B cell (primary cell): ENCODE results near the gene P2RY6. TPM values are rescaled to one million over a fixed set of nuclear protein-coding genes. Genes with fewer than 3 reads are reported as not detected.

Source experiments
- ATAC-seq: fragments of 200-7000 bp; cut with Tn5 transposase; one replicate; pipeline ENCODE4 v1.10.0; 2021; ENCODE audit warnings: low read depth, mild to moderate bottlenecking, moderate number of reproducible peaks, moderate library complexity
- CTCF ChIA-PET: fragments of 350-600 bp; sonication (Branson Sonifier 250); formaldehyde crosslinking; loops from one replicate; lab custom pipeline; 2021; ENCODE audit warnings: antibody characterized with exemption, inconsistent platforms; lab: Charles Lee
- POLR2A ChIA-PET: fragments of 350-600 bp; sonication (Branson Sonifier 250); formaldehyde crosslinking; loops from one replicate; lab custom pipeline; 2021; ENCODE audit warnings: antibody characterized with exemption; lab: Charles Lee
- DNase-seq: peaks from one replicate; pipeline ENCODE4 v3.0.0; 2013
- H2AFZ ChIP-seq: 2 replicates; pipeline ENCODE4 v1.6.1; 2012; ENCODE audit warnings: mild to moderate bottlenecking, low read depth, low read length; ENCODE audit not compliant: insufficient read depth, poor library complexity, severe bottlenecking
- H3K27ac ChIP-seq, 2 donors: 1 replicate in 1 of 2; 2 replicates in 1 of 2; pipeline ENCODE4 v1.5.1; 2012 to 2013; ENCODE audit warnings: low read length in 2 of 2, mild to moderate bottlenecking in 2 of 2, moderate library complexity in 1 of 2
- H3K27me3 ChIP-seq, 4 experiments: fragments of 200-600 bp in 1 of 4; sonication (generic) in 1 of 4; replicated peaks in 1 of 4; 1 replicate in 2 of 4; 2 replicates in 2 of 4; pipeline versions ENCODE4 v1.6.1 to v1.7.0; 2013 to 2016; ENCODE audit warnings: low read length in 3 of 4, mild to moderate bottlenecking in 2 of 4, mixed read lengths in 1 of 4, moderate library complexity in 1 of 4; ENCODE audit not compliant: insufficient read depth in 4 of 4, control insufficient read depth in 3 of 4; ENCODE audit errors: control extremely low read depth in 1 of 4
- H3K36me3 ChIP-seq, 2 experiments: replicated peaks in 1 of 2; 1 replicate in 1 of 2; 2 replicates in 1 of 2; pipeline versions ENCODE4 v1.6.1 to v1.7.1; 2013; ENCODE audit warnings: low read length in 1 of 2; ENCODE audit not compliant: insufficient read depth in 2 of 2, control insufficient read depth in 1 of 2; ENCODE audit errors: control extremely low read depth in 1 of 2, extremely low read depth in 1 of 2
- H3K4me1 ChIP-seq, 2 donors: fragments of 200-600 bp in 1 of 2; sonication (generic) in 1 of 2; 1 replicate in 1 of 2; 2 replicates in 1 of 2; pipeline versions ENCODE4 v1.5.1 to v1.6.1; 2013 to 2017; ENCODE audit warnings: low read length in 2 of 2; ENCODE audit not compliant: control insufficient read depth in 2 of 2, insufficient read depth in 2 of 2
- H3K4me2 ChIP-seq: replicated peaks from 2 replicates; pipeline ENCODE3; 2012; ENCODE audit warnings: mild to moderate bottlenecking, low read depth, low read length; ENCODE audit not compliant: poor library complexity, severe bottlenecking
- H3K4me3 ChIP-seq, 5 experiments: fragments of 200-600 bp in 1 of 5; sonication (generic) in 1 of 5; 1 replicate in 3 of 5; 2 replicates in 2 of 5; pipeline versions ENCODE4 v1.5.1 to v1.7.0; 2011 to 2016; ENCODE audit warnings: low read length in 4 of 5, mild to moderate bottlenecking in 4 of 5, low read depth in 2 of 5, control low read depth in 1 of 5, moderate library complexity in 1 of 5; ENCODE audit not compliant: insufficient read depth in 1 of 5; ENCODE audit errors: control extremely low read depth in 1 of 5, extremely low read depth in 1 of 5
- H3K79me2 ChIP-seq: fragments of 200-600 bp; sonication (generic); one replicate; pipeline ENCODE4 v1.6.0; 2016; ENCODE audit warnings: low read length; ENCODE audit not compliant: control insufficient read depth, insufficient read depth
- H3K9ac ChIP-seq: fragments of 200-600 bp; sonication (generic); 2 replicates; pipeline ENCODE4 v1.6.1; 2017; ENCODE audit warnings: mild to moderate bottlenecking, low read length, moderate library complexity
- H3K9me3 ChIP-seq, 3 donors: one replicate each; pipeline versions ENCODE4 v1.6.1 to v1.7.1; 2013; ENCODE audit warnings: low read length in 2 of 3; ENCODE audit not compliant: control insufficient read depth in 2 of 3, insufficient read depth in 1 of 3; ENCODE audit errors: control extremely low read depth in 1 of 3
- H4K20me1 ChIP-seq: 2 replicates; pipeline ENCODE4 v1.6.0; 2012; ENCODE audit warnings: mild to moderate bottlenecking, low read length; ENCODE audit not compliant: insufficient read depth, control insufficient read depth, poor library complexity, severe bottlenecking
- H3K27ac Mint-ChIP-seq: one replicate; pipeline ENCODE4 v1.8.0; 2021; ENCODE audit warnings: mixed read lengths
- H3K27me3 Mint-ChIP-seq: one replicate; pipeline ENCODE4 v1.8.0; 2021; ENCODE audit warnings: mixed read lengths
- H3K4me1 Mint-ChIP-seq: one replicate; pipeline ENCODE4 v1.8.0; 2021; ENCODE audit warnings: mixed read lengths
- H3K4me3 Mint-ChIP-seq: one replicate; pipeline ENCODE4 v1.8.0; 2021; ENCODE audit warnings: mixed read lengths
- H3K9me3 Mint-ChIP-seq: one replicate; pipeline ENCODE4 v1.8.0; 2022; ENCODE audit warnings: mixed read lengths; ENCODE audit not compliant: insufficient read depth
- CTCF ChIP-seq: fragments of 200-600 bp; IDR thresholded peaks from one replicate; pipeline ENCODE4 v1.8.0; 2022; ENCODE audit warnings: antibody characterized with exemption, mild to moderate bottlenecking
- EZH2 ChIP-seq: IDR thresholded peaks from 2 replicates; pipeline ENCODE4 v1.6.1; 2012; ENCODE audit warnings: borderline replicate concordance, low read depth, mild to moderate bottlenecking, moderate library complexity, low read length; ENCODE audit not compliant: insufficient read depth, poor library complexity, severe bottlenecking
- WGBS: methylation state at CpG from one replicate; pipeline ENCODE4 v1.1.5; 2013; ENCODE audit warnings: missing lambda C conversion rate; ENCODE audit not compliant: insufficient coverage; 5-methylcytosine and 5-hydroxymethylcytosine counted together
- intact Hi-C: fragments of 100-400 bp; cut with micrococcal nuclease; formaldehyde crosslinking; loops from one replicate; pipeline ENCODE4 v1.10.0; 2022
- polyA plus RNA-seq: library from polyadenylated mRNA; depleted of rRNA; stranded (reverse); fragments of >200 nt; gene quantifications from 2 replicates; pipeline ENCODE4 v1.2.3, GENCODE V29; 2012
- total RNA-seq, 2 donors: library from RNA; stranded (reverse); fragments of 120-200 nt in 1 of 2; gene quantifications; 1 replicate in 1 of 2; 2 replicates in 1 of 2; pipeline versions ENCODE4 v1.2.3 to v1.2.4, GENCODE V29; 2013 to 2022

Gene P2RY6
- total and polyA plus RNA-seq, 2 donors (not counting 1 experiment from before 2014, with no cell fraction given) = 0.25 TPM; not detected in 1

- Histone ChIP-seq H3K36me3 (no peaks in the 10 kb centered on the region), H3K9me3 (no peaks in the 10 kb centered on the region), H3K4me2 (no peak overlapping the region), H3K9ac (no peak overlapping the region), H4K20me1 (no peaks in the 10 kb centered on the region), H3K4me3 (no peak overlapping the region), H2AFZ (no peak overlapping the region), H3K4me1 (peaks cover 0 to 10% of the 10 kb centered on the region in 2 donors), H3K27me3 (peaks cover 0 to 40% (median 23%) of the 10 kb centered on the region in 4 experiments), H3K79me2 (no peaks in the 10 kb centered on the region), H3K27ac (no peak overlapping the region)
- H3K4me1 Mint-ChIP-seq = peaks cover 8% of the 10 kb centered on the region
- no peak for TF ChIP-seq CTCF
- no peak for TF ChIP-seq EZH2
- DNase-seq (no peak), ATAC-seq (no peak)
- CTCF ChIA-PET = interaction anchor here (1.4 kb wide), 1 partner anchor 341 kb away, joined by 5 read pairs; no protein-coding TSS in a partner anchor
- H3K4me3 Mint-ChIP-seq = no peak overlapping the region
- H3K27me3 Mint-ChIP-seq = peaks cover 38% of the 10 kb centered on the region
- H3K9me3 Mint-ChIP-seq = no peaks in the 10 kb centered on the region
- intact Hi-C loops = no loop called here
- 40% methylated on average over 3 of the region's 4 CpGs for WGBS
- POLR2A ChIA-PET = no interaction called here
- no peak overlapping the region for H3K27ac Mint-ChIP-seq
These were observed 6.8 kb upstream of the P2RY6 start for GRCh38 chr11:73265278-73265810.

DNA sequence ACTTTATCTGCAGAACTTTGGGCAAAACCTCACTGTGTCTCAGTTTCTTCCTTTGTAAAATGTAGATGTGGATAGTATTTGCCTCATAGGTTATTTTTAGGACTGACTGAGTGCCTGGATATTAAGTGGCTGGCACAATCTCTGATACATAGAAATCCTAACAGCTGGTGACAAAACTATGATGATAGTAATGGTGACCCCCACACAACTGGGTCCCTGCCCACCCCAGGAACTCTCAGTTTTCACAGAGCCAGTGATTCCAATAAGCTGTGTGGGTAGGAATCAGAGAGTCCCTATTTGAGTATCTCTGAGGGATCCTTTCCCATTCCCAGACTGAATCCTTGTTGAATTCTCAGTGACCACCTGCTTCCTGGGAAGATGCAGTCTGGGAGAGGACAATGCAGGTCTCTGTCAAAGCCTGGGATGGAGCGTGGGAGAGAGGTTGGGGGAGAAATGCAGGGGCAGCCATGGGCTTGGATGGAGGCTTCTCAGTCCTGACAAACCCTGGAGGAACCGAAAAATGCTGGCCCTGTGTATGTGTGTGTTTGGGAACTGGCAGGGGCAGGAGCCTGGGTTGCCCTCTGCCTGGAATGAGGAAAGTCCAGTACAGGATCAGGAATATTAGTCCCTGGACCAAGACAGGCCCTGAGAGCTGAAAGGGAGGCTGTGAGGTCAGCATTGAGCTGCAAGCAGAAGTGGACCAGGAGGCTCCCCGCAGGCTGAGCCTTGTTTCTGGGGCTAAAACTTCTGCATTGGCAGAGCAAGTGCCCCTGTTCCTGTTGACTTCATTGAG is 6.1 kb upstream of the P2RY6 start:
- Mint-ChIP-seq H3K9me3 (no peaks in the 10 kb centered on the region), H3K4me1 (peaks cover 11% of the 10 kb centered on the region), H3K27ac (no peak overlapping the region), H3K4me3 (no peak overlapping the region), H3K27me3 (peaks cover 38% of the 10 kb centered on the region)
- H3K27me3 ChIP-seq = peaks cover 0 to 40% (median 23%) of the 10 kb centered on the region in 4 experiments
- no peak overlapping the region for H3K4me3 ChIP-seq
- H3K9ac ChIP-seq = no peak overlapping the region
- H2AFZ ChIP-seq = no peak overlapping the region
- intact Hi-C loops = no loop called here
- H3K4me1 ChIP-seq = peaks cover 0 to 11% of the 10 kb centered on the region in 2 donors
- ATAC-seq (no peak), DNase-seq (no peak)
- no peaks in the 10 kb centered on the region for H3K9me3 ChIP-seq
- H3K36me3 ChIP-seq = no peaks in the 10 kb centered on the region
- ChIA-PET CTCF (interaction anchor here (1.4 kb wide), 1 partner anchor 341 kb away, joined by 5 read pairs; no protein-coding TSS in a partner anchor), POLR2A (no interaction called here)
- 94% methylated on average over 3 of the region's 3 CpGs for WGBS
- no peaks in the 10 kb centered on the region for H4K20me1 ChIP-seq
- no peak overlapping the region for H3K4me2 ChIP-seq
- H3K79me2 ChIP-seq = no peaks in the 10 kb centered on the region
- TF ChIP-seq EZH2 (no peak), CTCF (no peak)
- H3K27ac ChIP-seq = no peak overlapping the region
